ENCODE results near the gene AHCTF1. TPM values are rescaled to one million over a fixed set of nuclear protein-coding genes. Genes with fewer than 3 reads are reported as not detected.
A peak's percentile ranks its signal among the peaks of the same experiment; 100 is the strongest.

Gene AHCTF1
- total RNA-seq, 6 experiments from 2014 or later, result 10.3 to 23.4 (median 14.9) TPM

GRCh38 chr1:246951413-246951812, 19.7 kb upstream of the AHCTF1 start:
- 50% methylated on average over 1 of the region's 4 CpGs for WGBS (ENCODE audit: insufficient coverage, low coverage, low lambda C conversion rate, missing lambda C conversion rate)
- no peak for DNase-seq
- intact Hi-C loops (cut with DNase I), result no loop called here
- no peaks in the 10 kb centered on the region for H3K4me1 ChIP-seq
- no peaks in the 10 kb centered on the region for H3K36me3 ChIP-seq
- ATAC-seq, result no peak
- no peaks in the 10 kb centered on the region for H3K9me3 ChIP-seq
- H3K4me3 ChIP-seq, result no peak overlapping the region
- H3K27ac ChIP-seq, result no peak overlapping the region
- no peak for TF ChIP-seq POLR2A (IDR thresholded peaks at IDR 0.05)
- TF ChIP-seq CTCF (IDR thresholded peaks at IDR 0.05), result no peak
- no peaks in the 10 kb centered on the region for H3K27me3 ChIP-seq

GRCh38 chr1:246949956-246950355, 18.2 kb upstream of the AHCTF1 start:
- H3K9me3 ChIP-seq, result no peaks in the 10 kb centered on the region
- H3K36me3 ChIP-seq, result no peaks in the 10 kb centered on the region
- ATAC-seq, result no peak
- TF ChIP-seq POLR2A (IDR thresholded peaks at IDR 0.05) (no peak), CTCF (IDR thresholded peaks at IDR 0.05) (no peak)
- no peaks in the 10 kb centered on the region for H3K27me3 ChIP-seq
- intact Hi-C loops (cut with DNase I), result no loop called here
- no peak overlapping the region for H3K4me3 ChIP-seq
- no peak overlapping the region for H3K27ac ChIP-seq
- 71% methylated on average over 3 of the region's 3 CpGs for WGBS (ENCODE audit: insufficient coverage, low coverage, low lambda C conversion rate, missing lambda C conversion rate)
- H3K4me1 ChIP-seq, result no peaks in the 10 kb centered on the region
- DNase-seq, result no peak

GRCh38 chr1:246947255-246947654, 15.5 kb upstream of the AHCTF1 start:
- H3K4me3 ChIP-seq, result no peak overlapping the region
- no peak overlapping the region for H3K27ac ChIP-seq
- H3K36me3 ChIP-seq, result no peaks in the 10 kb centered on the region
- H3K4me1 ChIP-seq, result no peaks in the 10 kb centered on the region
- ATAC-seq (peak; percentile 63 to 90 (median 76)), DNase-seq (no peak)
- 64% methylated on average over 5 of the region's 7 CpGs for WGBS (ENCODE audit: insufficient coverage, low coverage, low lambda C conversion rate, missing lambda C conversion rate)
- TF ChIP-seq POLR2A (IDR thresholded peaks at IDR 0.05), result no peak
- no peak for TF ChIP-seq CTCF (IDR thresholded peaks at IDR 0.05)
- H3K9me3 ChIP-seq, result no peaks in the 10 kb centered on the region
- intact Hi-C loops (cut with DNase I), result no loop called here
- H3K27me3 ChIP-seq, result no peaks in the 10 kb centered on the region

- Histone ChIP-seq H3K4me3 (no peak overlapping the region), H3K4me1 (no peaks in the 10 kb centered on the region), H3K27me3 (no peaks in the 10 kb centered on the region), H3K36me3 (no peaks in the 10 kb centered on the region), H3K27ac (no peak overlapping the region), H3K9me3 (no peaks in the 10 kb centered on the region)
- ATAC-seq (no peak), DNase-seq (no peak)
- intact Hi-C loops (cut with DNase I), result no loop called here
- TF ChIP-seq POLR2A (IDR thresholded peaks at IDR 0.05) (no peak), CTCF (IDR thresholded peaks at IDR 0.05) (no peak)
- 90% methylated on average over 6 of the region's 6 CpGs for WGBS (ENCODE audit: insufficient coverage, low coverage, low lambda C conversion rate, missing lambda C conversion rate)
Measured at GRCh38 chr1:246946366-246946765, 14.6 kb upstream of the AHCTF1 start.

- H3K9me3 ChIP-seq, result no peaks in the 10 kb centered on the region
- no peak overlapping the region for H3K27ac ChIP-seq
- no peak overlapping the region for H3K4me3 ChIP-seq
- TF ChIP-seq CTCF (IDR thresholded peaks at IDR 0.05) (no peak), POLR2A (IDR thresholded peaks at IDR 0.05) (no peak)
- H3K36me3 ChIP-seq, result no peaks in the 10 kb centered on the region
- 65% methylated on average over 1 of the region's 1 CpG for WGBS (ENCODE audit: insufficient coverage, low coverage, low lambda C conversion rate, missing lambda C conversion rate)
- ATAC-seq (no peak), DNase-seq (no peak)
- intact Hi-C loops (cut with DNase I), result no loop called here
- peaks cover 0 to 7% (median 4%) of the 10 kb centered on the region in 4 donors for H3K4me1 ChIP-seq
- no peaks in the 10 kb centered on the region for H3K27me3 ChIP-seq
Measured at GRCh38 chr1:246934765-246935164, 3.0 kb upstream of the AHCTF1 start.

All from right lobe of liver (tissue), 6 donors.